ENCODE measurements around the gene PHLPP1.

Gene PHLPP1

DNA sequence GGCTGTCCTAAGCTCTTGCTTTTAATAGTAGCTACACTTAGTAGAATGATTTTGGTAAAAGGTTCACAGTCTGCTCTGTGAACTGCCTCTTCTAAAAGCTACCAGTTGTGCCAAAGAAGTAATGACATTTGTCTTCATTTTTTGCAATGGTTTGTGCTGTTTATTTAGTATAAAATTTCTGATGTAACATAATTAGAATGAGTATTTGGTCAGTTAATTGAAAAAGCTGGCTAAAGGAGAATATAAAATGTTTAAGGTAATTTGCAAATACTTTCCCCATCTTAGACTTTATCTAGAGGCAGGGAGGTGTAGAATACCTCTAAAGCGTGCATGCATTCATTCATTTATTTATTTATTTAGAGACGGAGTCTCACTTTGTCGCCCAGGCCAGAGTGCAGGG is 71.3 kb downstream of the PHLPP1 start:
- TF ChIP-seq, protein P1, sequence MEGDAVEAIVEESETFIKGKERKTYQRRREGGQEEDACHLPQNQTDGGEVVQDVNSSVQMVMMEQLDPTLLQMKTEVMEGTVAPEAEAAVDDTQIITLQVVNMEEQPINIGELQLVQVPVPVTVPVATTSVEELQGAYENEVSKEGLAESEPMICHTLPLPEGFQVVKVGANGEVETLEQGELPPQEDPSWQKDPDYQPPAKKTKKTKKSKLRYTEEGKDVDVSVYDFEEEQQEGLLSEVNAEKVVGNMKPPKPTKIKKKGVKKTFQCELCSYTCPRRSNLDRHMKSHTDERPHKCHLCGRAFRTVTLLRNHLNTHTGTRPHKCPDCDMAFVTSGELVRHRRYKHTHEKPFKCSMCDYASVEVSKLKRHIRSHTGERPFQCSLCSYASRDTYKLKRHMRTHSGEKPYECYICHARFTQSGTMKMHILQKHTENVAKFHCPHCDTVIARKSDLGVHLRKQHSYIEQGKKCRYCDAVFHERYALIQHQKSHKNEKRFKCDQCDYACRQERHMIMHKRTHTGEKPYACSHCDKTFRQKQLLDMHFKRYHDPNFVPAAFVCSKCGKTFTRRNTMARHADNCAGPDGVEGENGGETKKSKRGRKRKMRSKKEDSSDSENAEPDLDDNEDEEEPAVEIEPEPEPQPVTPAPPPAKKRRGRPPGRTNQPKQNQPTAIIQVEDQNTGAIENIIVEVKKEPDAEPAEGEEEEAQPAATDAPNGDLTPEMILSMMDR (IDR thresholded peaks at IDR 0.05; ENCODE audit: borderline replicate concordance, control extremely low read depth, extremely low read depth, insufficient read depth, missing control alignments): no peak
- DNase-seq (ENCODE audit: low spot score): no peak
- in situ Hi-C loops (cut with MboI; ENCODE audit: low sequenced_read_pairs, unreplicated experiment): no loop called here

DNA sequence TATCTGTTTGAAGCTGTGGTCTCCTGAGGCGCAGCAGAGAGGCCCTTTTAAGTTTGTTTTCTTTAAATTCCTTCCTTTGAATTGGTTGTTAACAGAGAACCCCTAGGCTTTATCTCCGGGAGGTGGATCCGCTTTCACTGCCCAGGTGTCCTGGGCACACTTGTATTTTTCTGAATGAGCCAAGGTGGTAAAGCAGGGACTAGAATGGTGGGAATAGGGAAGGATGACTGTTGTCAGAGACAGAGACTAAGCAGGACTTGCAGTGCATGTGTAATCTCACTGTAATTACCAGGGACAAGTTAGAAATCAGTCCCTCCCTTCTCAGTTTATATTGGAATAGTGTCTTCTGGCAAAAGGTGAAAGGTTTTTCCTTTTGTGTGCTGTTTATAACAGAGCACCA is 72.8 kb downstream of the PHLPP1 start:
- no peak for DNase-seq (ENCODE audit: low spot score)
- TF ChIP-seq, protein P1 (IDR thresholded peaks at IDR 0.05; ENCODE audit: borderline replicate concordance, control extremely low read depth, extremely low read depth, insufficient read depth, missing control alignments): no peak
- in situ Hi-C loops (cut with MboI; ENCODE audit: low sequenced_read_pairs, unreplicated experiment): no loop called here

DNA sequence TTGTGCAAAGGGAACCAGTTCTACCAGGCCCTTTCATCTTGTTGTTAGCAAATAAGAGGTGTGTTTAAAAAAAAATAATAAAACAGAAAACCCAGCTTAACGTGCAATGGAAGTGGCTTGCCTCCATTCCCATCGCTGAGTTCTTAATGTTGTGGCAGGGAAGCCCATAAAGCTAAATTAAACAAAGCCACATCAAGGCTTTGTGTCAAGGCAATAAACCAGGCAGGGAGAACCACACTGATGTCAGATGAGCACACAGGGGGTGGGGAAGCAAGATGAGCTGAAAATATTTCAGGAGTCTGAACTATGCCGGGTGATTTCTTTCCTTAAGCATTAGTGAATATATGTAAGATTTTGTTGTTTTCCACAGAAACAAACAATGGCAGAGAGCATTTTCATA is 73.5 kb downstream of the PHLPP1 start:
- TF ChIP-seq, protein P1 (IDR thresholded peaks at IDR 0.05; ENCODE audit: borderline replicate concordance, control extremely low read depth, extremely low read depth, insufficient read depth, missing control alignments): no peak
- in situ Hi-C loops (cut with MboI; ENCODE audit: low sequenced_read_pairs, unreplicated experiment): no loop called here
- no peak for DNase-seq (ENCODE audit: low spot score)

DNA sequence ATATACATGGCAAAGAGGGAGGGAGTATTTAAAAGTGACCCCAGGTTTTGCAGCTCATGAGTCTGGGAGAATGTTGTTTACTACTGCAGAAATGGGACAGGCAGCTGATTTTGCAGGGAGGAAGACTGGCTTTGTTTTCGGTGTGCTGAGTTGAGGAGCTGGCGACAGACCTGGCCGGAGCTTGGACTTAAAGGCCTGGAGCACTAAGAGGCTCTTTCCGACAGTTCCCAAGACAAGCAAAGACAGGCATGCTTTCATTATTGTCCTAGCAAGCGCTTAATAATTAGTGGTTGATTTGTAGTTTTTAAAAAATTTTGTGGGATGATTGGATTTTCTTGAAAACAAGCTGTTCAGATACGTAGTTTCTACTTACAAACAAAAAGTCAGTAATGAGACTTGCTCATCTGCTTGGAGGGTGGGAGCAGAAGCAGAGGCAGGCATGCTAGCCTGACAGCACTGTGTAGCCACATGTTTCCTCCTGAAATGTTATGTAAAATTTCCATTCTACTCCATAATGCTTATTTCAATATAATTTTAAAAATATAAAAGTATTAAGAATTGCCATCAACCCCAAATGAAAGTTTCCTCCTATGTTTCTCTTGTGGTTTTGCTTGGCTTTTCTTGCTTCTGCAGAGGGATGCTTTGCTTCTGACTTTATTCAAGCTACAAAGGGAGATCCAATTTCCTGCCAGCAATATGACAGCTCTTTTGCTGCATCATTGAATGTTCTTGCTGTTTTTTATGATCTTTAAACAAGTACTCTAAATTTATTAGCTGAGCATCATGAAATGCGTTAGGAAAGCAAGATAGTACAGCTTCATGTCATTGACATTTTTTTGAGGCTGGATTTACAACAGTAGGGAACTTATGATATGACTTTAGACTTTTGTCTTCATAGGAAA is 75.8 kb downstream of the PHLPP1 start:
- no peak for DNase-seq (ENCODE audit: low spot score)
- TF ChIP-seq, protein P1 (IDR thresholded peaks at IDR 0.05; ENCODE audit: borderline replicate concordance, control extremely low read depth, extremely low read depth, insufficient read depth, missing control alignments): no peak
- in situ Hi-C loops (cut with MboI; ENCODE audit: low sequenced_read_pairs, unreplicated experiment): no loop called here

DNA sequence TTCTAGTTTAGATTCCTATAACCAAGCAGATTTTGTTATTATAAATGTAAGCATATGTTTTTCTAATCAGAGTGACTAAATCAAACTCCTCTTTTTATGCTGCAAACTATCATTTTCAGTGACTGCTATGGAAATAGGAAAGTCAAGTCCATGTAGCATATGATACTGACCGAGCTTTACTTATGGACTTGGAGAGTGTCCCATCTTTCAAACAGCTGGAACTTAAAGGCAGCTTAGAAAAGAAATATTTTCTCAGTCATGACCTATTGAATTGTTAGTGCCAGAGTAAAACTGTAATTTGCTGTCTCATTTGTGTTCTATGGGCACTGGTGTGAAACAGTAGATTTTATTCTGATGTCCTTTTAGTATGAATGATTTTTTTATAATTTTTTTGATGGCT is 76.7 kb downstream of the PHLPP1 start:
- no peak for DNase-seq (ENCODE audit: low spot score)
- in situ Hi-C loops (cut with MboI; ENCODE audit: low sequenced_read_pairs, unreplicated experiment): no loop called here
- TF ChIP-seq, protein P1 (IDR thresholded peaks at IDR 0.05; ENCODE audit: borderline replicate concordance, control extremely low read depth, extremely low read depth, insufficient read depth, missing control alignments): no peak

DNA sequence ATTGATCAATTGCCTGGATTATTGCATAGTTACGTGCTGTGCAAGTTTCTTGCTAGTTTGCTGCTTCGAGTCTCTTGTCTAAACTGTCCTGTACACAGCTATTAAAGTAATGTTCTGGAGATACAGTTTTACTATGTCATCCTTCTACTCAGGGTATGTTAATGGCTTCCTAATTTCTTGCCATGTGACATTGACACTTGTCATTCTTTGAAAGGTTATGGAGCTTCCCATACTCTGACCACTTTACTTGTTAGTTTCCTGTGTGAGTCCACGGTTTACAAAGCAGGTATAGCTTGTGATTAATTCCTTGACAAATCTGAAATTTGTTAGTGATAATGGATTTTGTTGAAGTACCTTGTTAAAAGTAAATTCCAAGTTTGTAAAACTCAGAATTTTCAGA is 80.5 kb downstream of the PHLPP1 start:
- no peak for DNase-seq (ENCODE audit: low spot score)
- in situ Hi-C loops (cut with MboI; ENCODE audit: low sequenced_read_pairs, unreplicated experiment): no loop called here
- TF ChIP-seq, protein P1 (IDR thresholded peaks at IDR 0.05; ENCODE audit: borderline replicate concordance, control extremely low read depth, extremely low read depth, insufficient read depth, missing control alignments): no peak

Data from GM13976 (cell line).